ENCODE measurements around the gene C1orf226. TPM values are rescaled to one million over a fixed set of nuclear protein-coding genes. Genes with fewer than 3 reads are reported as not detected.

The C1orf226 gene
- total RNA-seq, 1 donor from 2014 or later = 7.1 TPM

- Histone ChIP-seq H3K27me3 (no peaks in the 10 kb centered on the region), H3K27ac (no peak overlapping the region), H3K36me3 (no peaks in the 10 kb centered on the region), H3K4me3 (no peak overlapping the region), H3K4me1 (no peaks in the 10 kb centered on the region), H3K9me3 (no peaks in the 10 kb centered on the region)
- DNase-seq (no peak), ATAC-seq (no peak)
- TF ChIP-seq CTCF (IDR thresholded peaks at IDR 0.05) = no peak
- intact Hi-C loops (cut with DNase I) = no loop called here
Observed at GRCh38 chr1:162374406-162374805, 7.1 kb upstream of the C1orf226 start.

- H3K9me3 ChIP-seq = no peaks in the 10 kb centered on the region
- no peak for TF ChIP-seq CTCF (IDR thresholded peaks at IDR 0.05)
- DNase-seq (no peak), ATAC-seq (no peak)
- H3K36me3 ChIP-seq = no peaks in the 10 kb centered on the region
- H3K4me1 ChIP-seq = peaks cover 1% of the 10 kb centered on the region
- H3K27me3 ChIP-seq = no peaks in the 10 kb centered on the region
- intact Hi-C loops (cut with DNase I) = no loop called here
- H3K27ac ChIP-seq = no peak overlapping the region
- no peak overlapping the region for H3K4me3 ChIP-seq
Observed at GRCh38 chr1:162375463-162375862, 6.1 kb upstream of the C1orf226 start.

GRCh38 chr1:162376691-162377090 lies 4.8 kb upstream of the C1orf226 start, which contains the start of gene SPATA46:
SPATA46 (minus strand) TSS chr1:162376854; CDS start chr1:162376790, 64 bp downstream.
- Histone ChIP-seq H3K9me3 (no peaks in the 10 kb centered on the region), H3K4me3 (no peak within 1 kb of the TSS), H3K27ac (no peak within 1 kb of the TSS), H3K36me3 (no peaks in the 10 kb centered on the region), H3K4me1 (peaks cover 10% of the 10 kb centered on the region), H3K27me3 (no peaks in the 10 kb centered on the region)
- ATAC-seq (no peak), DNase-seq (no peak)
- TF ChIP-seq CTCF (IDR thresholded peaks at IDR 0.05) = no peak
- intact Hi-C loops (cut with DNase I) = no loop called here

GRCh38 chr1:162380061-162380846 lies 1.3 kb upstream of the C1orf226 start:
- no peaks in the 10 kb centered on the region for H3K27me3 ChIP-seq
- H3K9me3 ChIP-seq = no peaks in the 10 kb centered on the region
- H3K36me3 ChIP-seq = no peaks in the 10 kb centered on the region
- intact Hi-C loops (cut with DNase I) = loop anchor here (10.0 kb wide), 1 partner anchor 325 kb away; no protein-coding TSS in a partner anchor
- DNase-seq = no peak
- TF ChIP-seq CTCF (IDR thresholded peaks at IDR 0.05) = no peak
- no peak overlapping the region for H3K27ac ChIP-seq
- no peak for ATAC-seq
- peaks cover 10% of the 10 kb centered on the region for H3K4me1 ChIP-seq
- no peak overlapping the region for H3K4me3 ChIP-seq

- Histone ChIP-seq H3K9me3 (no peaks in the 10 kb centered on the region), H3K4me3 (no peak overlapping the region), H3K4me1 (peaks cover 10% of the 10 kb centered on the region), H3K36me3 (no peaks in the 10 kb centered on the region), H3K27ac (peak overlapping the region; percentile 47), H3K27me3 (no peaks in the 10 kb centered on the region)
- no peak for TF ChIP-seq CTCF (IDR thresholded peaks at IDR 0.05)
- ATAC-seq (peak; percentile 4), DNase-seq (no peak)
- intact Hi-C loops (cut with DNase I) = loop anchor here (10.0 kb wide), 1 partner anchor 327 kb away; no protein-coding TSS in a partner anchor
Observed at GRCh38 chr1:162381941-162382750, 618 bp downstream of the C1orf226 start.

All from upper lobe of right lung (tissue), 1 donor.